Mononuclear cell (primary cell): ENCODE measurements around the gene MRPL46. TPM values are rescaled to one million over a fixed set of nuclear protein-coding genes. Genes with fewer than 3 reads are reported as not detected.
"Not testable (repeated sequence)": the region's sequence is repeated elsewhere in the genome, so short reads cannot be mapped to it uniquely, and the experiment has no call there.

ENCODE experiments used
- H3K27me3 ChIP-seq: 2 replicates; pipeline ENCODE4 v1.6.0; 2011; ENCODE audit warnings: low read length, control low read depth; ENCODE audit not compliant: insufficient read depth
- H3K4me1 ChIP-seq: 2 replicates; pipeline ENCODE4 v1.5.1; 2011; ENCODE audit warnings: mild to moderate bottlenecking, low read length, control low read depth; ENCODE audit not compliant: insufficient read depth
- H3K4me3 ChIP-seq: 2 replicates; pipeline ENCODE4 v1.5.1; 2011; ENCODE audit warnings: mild to moderate bottlenecking, low read length, moderate library complexity
- H3K9me3 ChIP-seq: 2 replicates; pipeline ENCODE4 v1.5.1; 2011; ENCODE audit warnings: low read depth, mild to moderate bottlenecking, control low read depth, low read length
- total RNA-seq: library from RNA; depleted of rRNA; stranded (reverse); fragments of >200 nt; gene quantifications from one replicate; pipeline ENCODE4 v1.2.3, GENCODE V29; 2012

MRPL46 gene
- total RNA-seq, 1 donor, result 8.7 TPM

- Histone ChIP-seq H3K27me3 (peaks cover 8% of the 10 kb centered on the region), H3K9me3 (no peaks in the 10 kb centered on the region), H3K4me1 (no peaks in the 10 kb centered on the region), H3K4me3 (no peak overlapping the region)
Observed at GRCh38 chr15:88438181-88438580, 29.0 kb downstream of the MRPL46 start.

GRCh38 chr15:88434106-88434505, 33.1 kb downstream of the MRPL46 start:
- H3K27me3 ChIP-seq, H3K4me1 ChIP-seq, H3K4me3 ChIP-seq, H3K9me3 ChIP-seq: not testable (repeated sequence)

DNA sequence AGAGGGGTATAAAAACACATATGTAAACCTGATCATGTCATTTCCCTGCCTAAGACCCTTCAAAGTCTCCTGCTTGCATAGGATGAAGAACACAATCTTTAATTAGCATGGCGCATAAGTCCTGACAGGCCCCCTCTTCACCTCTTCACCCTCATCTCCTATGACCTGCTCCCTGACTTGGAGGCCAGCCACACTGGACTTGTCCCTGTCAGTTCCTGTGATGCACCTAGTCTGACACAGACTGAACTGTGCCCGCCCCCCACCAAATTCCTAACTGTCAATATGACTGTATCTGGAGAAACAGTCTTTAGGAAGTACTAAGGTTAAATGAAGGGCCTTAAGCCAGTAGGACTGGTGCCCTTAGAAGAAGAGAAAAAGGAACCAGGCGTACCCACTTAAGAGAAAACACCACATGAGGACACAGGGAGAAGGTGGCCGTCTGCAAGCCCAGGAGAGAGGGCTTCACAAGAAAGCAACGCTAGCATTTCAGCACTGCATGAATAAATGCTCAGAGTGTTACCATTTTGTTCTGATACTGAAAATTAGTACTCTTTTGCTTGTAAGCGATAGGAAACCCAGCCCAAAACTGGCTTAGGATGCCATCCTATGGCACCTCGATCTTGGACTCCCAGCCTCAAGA, 34.0 kb downstream of the MRPL46 start:
- no peaks in the 10 kb centered on the region for H3K4me1 ChIP-seq
- H3K4me3 ChIP-seq, result no peak overlapping the region
- H3K9me3 ChIP-seq, result no peaks in the 10 kb centered on the region
- H3K27me3 ChIP-seq, result no peaks in the 10 kb centered on the region

DNA sequence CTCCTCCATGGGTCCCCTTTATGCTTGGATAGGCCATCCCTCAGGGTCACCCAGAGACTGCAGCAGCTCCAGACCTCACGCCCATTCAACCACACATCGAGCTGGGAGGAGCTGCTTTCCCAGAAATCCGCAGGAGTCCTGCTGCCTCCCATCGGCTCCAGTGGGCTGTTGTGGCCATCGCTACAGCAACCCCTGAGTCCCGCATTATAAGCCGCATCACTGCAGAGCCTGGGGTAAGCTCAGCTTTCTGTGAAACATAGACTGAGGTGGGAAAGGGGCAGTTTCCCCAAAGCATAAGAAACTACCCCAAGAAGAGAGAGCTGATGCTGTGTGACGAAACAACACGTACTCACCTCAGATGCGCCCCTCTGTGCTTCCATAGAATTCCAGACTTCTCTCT, 35.7 kb downstream of the MRPL46 start:
- H3K27me3 ChIP-seq, result peaks cover under 1% of the 10 kb centered on the region
- H3K4me3 ChIP-seq, result no peak overlapping the region
- H3K9me3 ChIP-seq, result no peaks in the 10 kb centered on the region
- H3K4me1 ChIP-seq, result no peaks in the 10 kb centered on the region

DNA sequence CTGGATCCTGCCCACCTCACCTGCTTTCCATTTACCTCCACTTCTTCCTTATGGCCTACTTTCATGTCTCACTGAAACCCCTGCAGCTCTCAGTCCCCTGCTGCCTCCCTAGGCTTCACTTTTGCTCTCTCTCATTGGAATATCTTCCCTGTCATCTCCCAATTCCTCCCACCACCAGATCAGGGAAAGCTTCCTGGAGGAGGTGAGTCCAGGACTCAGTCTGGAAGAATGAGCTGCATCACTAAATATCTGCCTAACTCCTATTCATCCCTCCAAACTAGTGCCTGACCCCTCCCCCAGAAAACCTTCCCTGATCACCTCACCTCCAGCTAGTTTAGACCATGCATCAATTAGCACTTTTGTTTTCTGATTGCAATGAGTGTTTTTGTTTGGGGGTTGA, 37.1 kb downstream of the MRPL46 start:
- H3K9me3 ChIP-seq, result no peaks in the 10 kb centered on the region
- no peak overlapping the region for H3K4me3 ChIP-seq
- H3K4me1 ChIP-seq, result no peaks in the 10 kb centered on the region
- H3K27me3 ChIP-seq, result peaks cover 5% of the 10 kb centered on the region

GRCh38 chr15:88428805-88429605, 38.2 kb downstream of the MRPL46 start:
- no peak overlapping the region for H3K4me3 ChIP-seq
- H3K27me3 ChIP-seq, result peaks cover 5% of the 10 kb centered on the region
- no peaks in the 10 kb centered on the region for H3K9me3 ChIP-seq
- no peaks in the 10 kb centered on the region for H3K4me1 ChIP-seq

DNA sequence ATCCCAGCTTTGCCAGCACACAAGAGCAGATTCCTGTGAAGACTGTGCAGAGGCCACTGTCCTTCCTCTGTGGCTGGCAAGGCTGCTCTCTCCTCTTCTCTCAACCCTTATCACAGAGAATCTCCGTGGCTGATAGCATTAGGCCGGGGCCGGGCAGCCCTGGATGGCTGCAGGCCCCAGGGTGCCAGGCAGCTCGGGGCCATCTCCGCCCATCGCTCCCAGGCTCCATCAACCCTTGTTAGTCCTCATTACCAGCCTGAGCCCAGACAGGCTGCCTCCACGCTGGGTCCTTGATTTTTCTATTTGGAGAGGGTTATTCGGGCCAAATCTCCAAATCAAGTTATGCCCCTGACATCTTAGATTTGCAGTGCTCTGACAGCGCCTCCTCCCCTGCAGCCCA, 39.1 kb downstream of the MRPL46 start:
- H3K9me3 ChIP-seq, result no peaks in the 10 kb centered on the region
- H3K27me3 ChIP-seq, result peaks cover 5% of the 10 kb centered on the region
- H3K4me1 ChIP-seq, result no peaks in the 10 kb centered on the region
- H3K4me3 ChIP-seq, result no peak overlapping the region

DNA sequence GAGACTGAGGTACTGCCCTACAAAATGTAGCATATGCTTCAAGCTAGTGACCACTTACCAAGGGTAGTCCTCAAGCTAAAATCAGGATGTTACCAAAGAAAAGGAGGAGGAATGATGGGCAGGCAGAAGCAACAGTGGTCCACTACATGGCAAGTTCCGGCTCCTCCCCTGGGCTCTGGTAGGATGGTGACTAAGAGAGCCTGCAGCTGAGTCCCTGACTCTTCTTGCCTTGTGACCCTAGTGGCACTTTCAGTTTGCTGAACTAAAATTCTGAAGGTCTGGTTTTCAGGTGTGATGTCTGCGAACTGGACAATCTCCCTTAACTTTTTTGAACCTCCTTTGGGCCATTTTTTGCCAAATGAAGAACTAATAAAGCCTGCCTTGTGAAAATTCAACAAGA, 40.9 kb downstream of the MRPL46 start:
- no peak overlapping the region for H3K4me3 ChIP-seq
- H3K9me3 ChIP-seq, result no peaks in the 10 kb centered on the region
- peaks cover 5% of the 10 kb centered on the region for H3K27me3 ChIP-seq
- H3K4me1 ChIP-seq, result no peaks in the 10 kb centered on the region

DNA sequence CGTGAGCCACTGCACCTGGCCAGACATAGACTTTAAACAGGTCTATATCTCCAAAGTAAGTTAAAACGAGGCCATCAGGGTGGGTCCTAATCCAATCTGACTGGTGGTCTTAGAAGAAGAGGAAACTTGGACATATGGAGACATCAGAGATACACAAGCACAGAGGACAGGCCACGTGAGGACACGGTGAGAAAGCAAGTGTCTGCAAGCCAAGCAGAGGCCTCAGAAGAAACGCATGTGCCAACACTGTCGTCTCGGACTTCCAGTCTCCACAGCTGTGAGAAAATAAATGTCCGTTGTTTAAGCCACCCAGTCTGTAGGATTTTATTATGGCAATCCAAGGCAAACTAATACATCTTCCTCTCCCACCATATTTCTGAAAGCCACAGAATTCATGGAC, 43.9 kb downstream of the MRPL46 start:
- peaks cover 5% of the 10 kb centered on the region for H3K27me3 ChIP-seq
- H3K4me1 ChIP-seq, result no peaks in the 10 kb centered on the region
- H3K4me3 ChIP-seq, result no peak overlapping the region

GRCh38 chr15:88419830-88420229, 47.4 kb downstream of the MRPL46 start:
- Histone ChIP-seq H3K4me1 (no peaks in the 10 kb centered on the region), H3K9me3 (no peaks in the 10 kb centered on the region), H3K27me3 (peaks cover 4% of the 10 kb centered on the region), H3K4me3 (no peak overlapping the region)

More for the DNA sequence above, 43.9 kb downstream of the MRPL46 start:
- H3K9me3 ChIP-seq, result no peaks in the 10 kb centered on the region

Other genes starting within 250 kb of the MRPL46 start
- under 0.01 TPM for gene NTRK3, start 210.6 kb downstream of the MRPL46 start, total RNA-seq
- 5.0 TPM for gene MRPS11, start 320 bp upstream of the MRPL46 start, total RNA-seq
- gene DET1, start 79.3 kb upstream of the MRPL46 start, total RNA-seq, result 2.2 TPM
- 38.9 TPM for gene AEN, start 154.0 kb upstream of the MRPL46 start, total RNA-seq
- gene ISG20, start 171.6 kb upstream of the MRPL46 start, total RNA-seq, result 37.8 TPM